ENCODE measurements around the gene ISCU. TPM values are rescaled to one million over a fixed set of nuclear protein-coding genes. Genes with fewer than 3 reads are reported as not detected.
A peak's percentile ranks its signal among the peaks of the same experiment; 100 is the strongest.

The ISCU gene
- polyA plus RNA-seq (70.1 to 106 TPM (median 82.4 TPM) in 3 replicates), polyA minus RNA-seq (20.2 to 53.9 TPM (median 50.3 TPM) in 3 replicates)
- polyA plus RNA-seq (2011; ENCODE audit: low read depth): 89.9 TPM
- 86.4 and 129 TPM in 2 replicates for polyA plus RNA-seq (2011; cell fraction: cytosol; rRNA removed)
- 85.0 and 98.5 TPM in 2 replicates for polyA plus RNA-seq (2011; cell fraction: nucleus; rRNA removed)
- 69.9 and 117 TPM in 2 replicates for polyA plus RNA-seq (2012; ENCODE audit: low replicate concordance)
- polyA minus RNA-seq (2011; cell fraction: cytosol; rRNA and poly(A)+ RNA removed): 38.6 TPM
- polyA minus RNA-seq (2011; cell fraction: nucleus; rRNA and poly(A)+ RNA removed): 10.3 and 14.5 TPM in 2 replicates

- Histone ChIP-seq H3K9ac (ENCODE audit: control insufficient read depth, extremely low read depth, insufficient read depth, low read length) (peak within 1 kb of the TSS; percentile 98), H3K27me3 (ENCODE audit: control insufficient read depth, extremely low read depth, insufficient read depth, low read length) (no peaks in the 10 kb centered on the region), H3K27ac (ENCODE audit: control insufficient read depth, insufficient read depth, low read length) (peak within 1 kb of the TSS; percentile 99), H3K4me1 (ENCODE audit: control insufficient read depth, extremely low read depth, insufficient read depth, low read length) (peaks cover 29% of the 10 kb centered on the region), H3K9me1 (ENCODE audit: control insufficient read depth, extremely low read depth, insufficient read depth, low read length) (no peaks in the 10 kb centered on the region), H3K4me2 (ENCODE audit: control insufficient read depth, extremely low read depth, insufficient read depth, low read depth, low read length) (peak within 1 kb of the TSS; percentile 98), H4K20me1 (ENCODE audit: control insufficient read depth, extremely low read depth, insufficient read depth, low read length) (peaks cover 3% of the 10 kb centered on the region), H3K9me3 (ENCODE audit: control insufficient read depth, low read depth, low read length) (no peaks in the 10 kb centered on the region), H3K36me3 (ENCODE audit: control insufficient read depth in 2 of 2, extremely low read depth in 1 of 2, insufficient read depth in 2 of 2, low read length in 2 of 2) (peaks cover 17 to 36% of the 10 kb centered on the region in 2 experiments), H2AFZ (ENCODE audit: control insufficient read depth, low read length) (peak within 1 kb of the TSS; percentile 96), H3K4me3 (ENCODE audit: control insufficient read depth in 2 of 3, extremely low read depth in 1 of 3, insufficient read depth in 2 of 3, low read depth in 1 of 3, low read length in 3 of 3) (peak within 1 kb of the TSS; percentile 87 to 98 (median 92)), H3K79me2 (ENCODE audit: control insufficient read depth, insufficient read depth, low read length) (peaks cover 43% of the 10 kb centered on the region)
- DNase-seq (ENCODE audit: low read depth, low spot score): peak; percentile 72
- dilution Hi-C loops (cut with MboI; ENCODE audit: extremely low pct_ligation_motif_present, low sequenced_read_pairs): no loop called here
- TF ChIP-seq EZH2 (IDR thresholded peaks at IDR 0.05; ENCODE audit: low read length) (no peak), CTCF (optimal IDR thresholded peaks at IDR 0.05 in 1 of 3, IDR thresholded peaks at IDR 0.05 in 1 of 3, conservative IDR thresholded peaks at IDR 0.05 in 1 of 3; ENCODE audit: extremely low read depth in 1 of 3, insufficient read depth in 2 of 3, low read length in 3 of 3) (no peak)
- FAIRE-seq: peak; percentile 39
These were observed at the start of gene ISCU for GRCh38 chr12:108562348-108563135. ISCU (plus strand) TSS chr12:108562596; CDS start chr12:108562623, 27 bp downstream.

GRCh38 chr12:108514468-108514972 lies 47.9 kb upstream of the ISCU start:
- peak overlapping the region; percentile 34 to 83 (median 40) for H3K4me3 ChIP-seq (ENCODE audit: control insufficient read depth in 2 of 3, extremely low read depth in 1 of 3, insufficient read depth in 2 of 3, low read depth in 1 of 3, low read length in 3 of 3)
- peaks cover 2% of the 10 kb centered on the region for H3K9me1 ChIP-seq (ENCODE audit: control insufficient read depth, extremely low read depth, insufficient read depth, low read length)
- FAIRE-seq (no peak), DNase-seq (ENCODE audit: low read depth, low spot score) (no peak)
- TF ChIP-seq EZH2 (IDR thresholded peaks at IDR 0.05; ENCODE audit: low read length): no peak
- no peak for TF ChIP-seq CTCF (optimal IDR thresholded peaks at IDR 0.05 in 1 of 3, IDR thresholded peaks at IDR 0.05 in 1 of 3, conservative IDR thresholded peaks at IDR 0.05 in 1 of 3; ENCODE audit: extremely low read depth in 1 of 3, insufficient read depth in 2 of 3, low read length in 3 of 3)
- dilution Hi-C loops (cut with MboI; ENCODE audit: extremely low pct_ligation_motif_present, low sequenced_read_pairs): no loop called here
- peaks cover 2% of the 10 kb centered on the region for H3K79me2 ChIP-seq (ENCODE audit: control insufficient read depth, insufficient read depth, low read length)
- no peaks in the 10 kb centered on the region for H3K27me3 ChIP-seq (ENCODE audit: control insufficient read depth, extremely low read depth, insufficient read depth, low read length)
- H3K36me3 ChIP-seq (ENCODE audit: control insufficient read depth in 2 of 2, extremely low read depth in 1 of 2, insufficient read depth in 2 of 2, low read length in 2 of 2): peaks cover 1 to 7% of the 10 kb centered on the region in 2 experiments
- peak overlapping the region; percentile 76 for H2AFZ ChIP-seq (ENCODE audit: control insufficient read depth, low read length)
- H3K9me3 ChIP-seq (ENCODE audit: control insufficient read depth, low read depth, low read length): no peaks in the 10 kb centered on the region
- no peaks in the 10 kb centered on the region for H4K20me1 ChIP-seq (ENCODE audit: control insufficient read depth, extremely low read depth, insufficient read depth, low read length)
- peak overlapping the region; percentile 79 for H3K4me2 ChIP-seq (ENCODE audit: control insufficient read depth, extremely low read depth, insufficient read depth, low read depth, low read length)
- peaks cover 7% of the 10 kb centered on the region for H3K4me1 ChIP-seq (ENCODE audit: control insufficient read depth, extremely low read depth, insufficient read depth, low read length)
- no peak overlapping the region for H3K9ac ChIP-seq (ENCODE audit: control insufficient read depth, extremely low read depth, insufficient read depth, low read length)
- H3K27ac ChIP-seq (ENCODE audit: control insufficient read depth, insufficient read depth, low read length): no peak overlapping the region

All from keratinocyte (primary cell).